SK-N-SH treated with all-trans-retinoic acid at 6 μM for 48 hours (cell line): Measurements from ENCODE around the gene CDCA8.

Experiments used
- ATAC-seq: fragments of 200-7000 bp; cut with Tn5 transposase; 3 replicates; pipeline ENCODE4 v1.9.1; 2020; ENCODE audit warnings: mild to moderate bottlenecking, moderate library complexity
- BACH2 ChIP-seq: fragments of 250-450 bp; sonication (Bioruptor Pico); IDR thresholded peaks from 2 replicates; pipeline ENCODE4 v1.9.0; 2021; ENCODE audit warnings: mild to moderate bottlenecking, borderline replicate concordance
- CREB5 ChIP-seq: fragments of 250-450 bp; sonication (Bioruptor Pico); IDR thresholded peaks from 2 replicates; pipeline ENCODE4 v1.5.1; 2020; ENCODE audit warnings: low read depth, mild to moderate bottlenecking, moderate library complexity
- CSDC2 ChIP-seq: fragments of 250-450 bp; sonication (Bioruptor Pico); IDR thresholded peaks from 2 replicates; pipeline ENCODE4 v1.5.0; 2020; ENCODE audit warnings: mild to moderate bottlenecking, moderate library complexity
- CSRNP3 ChIP-seq: fragments of 250-450 bp; sonication (Bioruptor Pico); IDR thresholded peaks from 2 replicates; pipeline ENCODE4 v1.5.1; 2021; ENCODE audit warnings: mild to moderate bottlenecking, moderate library complexity
- ESRRG ChIP-seq: fragments of 250-450 bp; sonication (Bioruptor Pico); IDR thresholded peaks from 2 replicates; pipeline ENCODE4 v1.6.1; 2021; ENCODE audit warnings: mild to moderate bottlenecking
- GLIS3 ChIP-seq: fragments of 250-450 bp; sonication (Bioruptor Pico); IDR thresholded peaks from 2 replicates; pipeline ENCODE4 v1.5.0; 2020; ENCODE audit warnings: mild to moderate bottlenecking, moderate library complexity
- ISL1 ChIP-seq: fragments of 250-450 bp; sonication (Bioruptor Pico); IDR thresholded peaks from 2 replicates; pipeline ENCODE4 v2.1.2; 2022; ENCODE audit warnings: mild to moderate bottlenecking, moderate library complexity
- OSR1 ChIP-seq: fragments of 250-450 bp; sonication (Bioruptor Pico); IDR thresholded peaks from 2 replicates; pipeline ENCODE4 v1.8.0; 2022; ENCODE audit warnings: moderate library complexity, mild to moderate bottlenecking, inconsistent platforms
- PATZ1 ChIP-seq: fragments of 250-450 bp; sonication (Bioruptor Pico); IDR thresholded peaks from 2 replicates; pipeline ENCODE4 v1.8.0; 2020; ENCODE audit warnings: mild to moderate bottlenecking, moderate library complexity, borderline replicate concordance
- POU6F1 ChIP-seq: fragments of 250-450 bp; sonication (Bioruptor Pico); IDR thresholded peaks from 2 replicates; pipeline ENCODE4 v1.8.0; 2021; ENCODE audit warnings: low read depth, mild to moderate bottlenecking, moderate library complexity, borderline replicate concordance
- PPARA ChIP-seq: fragments of 250-450 bp; sonication (Bioruptor Pico); IDR thresholded peaks from 2 replicates; pipeline ENCODE4 v1.5.0; 2020; ENCODE audit warnings: mild to moderate bottlenecking, borderline replicate concordance
- RARB ChIP-seq: fragments of 250-450 bp; sonication (Bioruptor Pico); IDR thresholded peaks from 2 replicates; pipeline ENCODE4 v1.8.0; 2021; ENCODE audit warnings: mild to moderate bottlenecking, moderate library complexity
- SNAI2 ChIP-seq: fragments of 250-450 bp; sonication (Bioruptor Pico); IDR thresholded peaks from 2 replicates; pipeline ENCODE4 v1.5.0; 2020; ENCODE audit warnings: mild to moderate bottlenecking, moderate library complexity
- TOX ChIP-seq: fragments of 250-450 bp; sonication (Bioruptor Pico); IDR thresholded peaks from 2 replicates; pipeline ENCODE4 v1.8.0; 2021; ENCODE audit warnings: mild to moderate bottlenecking, moderate library complexity, borderline replicate concordance
- TSHZ2 ChIP-seq: fragments of 250-450 bp; sonication (Bioruptor Pico); IDR thresholded peaks from 2 replicates; pipeline ENCODE4 v1.5.0; 2020; ENCODE audit warnings: mild to moderate bottlenecking, moderate library complexity
- ZC3H10 ChIP-seq: fragments of 250-450 bp; sonication (Bioruptor Pico); IDR thresholded peaks from 2 replicates; pipeline ENCODE4 v1.5.1; 2021; ENCODE audit warnings: mild to moderate bottlenecking, moderate library complexity
- ZFP3 ChIP-seq: fragments of 250-450 bp; sonication (Bioruptor Pico); IDR thresholded peaks from 2 replicates; pipeline ENCODE4 v1.5.0; 2020; ENCODE audit warnings: mild to moderate bottlenecking, moderate library complexity
- ZFP30 ChIP-seq: fragments of 450-650 bp; formaldehyde crosslinking; IDR thresholded peaks from 2 replicates; pipeline ENCODE4 v1.5.0; 2022; ENCODE audit warnings: mild to moderate bottlenecking, moderate library complexity
- ZNF565 ChIP-seq: fragments of 450-650 bp; formaldehyde crosslinking; conservative IDR thresholded peaks from 2 replicates; pipeline ENCODE4 v1.5.0; 2020; ENCODE audit warnings: low read depth, mild to moderate bottlenecking, moderate library complexity
- ZNF8 ChIP-seq: fragments of 450-650 bp; formaldehyde crosslinking; IDR thresholded peaks from 2 replicates; pipeline ENCODE4 v1.5.0; 2020; ENCODE audit warnings: mild to moderate bottlenecking, moderate library complexity

The CDCA8 gene

GRCh38 chr1:37673920-37674319 lies 18.4 kb upstream of the CDCA8 start:
- no peak for ATAC-seq
- TF ChIP-seq POU6F1 (CRISPR knock-in tag) = no peak
- no peak for TF ChIP-seq ZNF8 (CRISPR knock-in tag)
- no peak for TF ChIP-seq PPARA (CRISPR knock-in tag)

GRCh38 chr1:37676281-37677142 lies 15.8 kb upstream of the CDCA8 start:
- TF ChIP-seq BACH2 (CRISPR knock-in tag) = no peak
- TF ChIP-seq TSHZ2 (CRISPR knock-in tag) = no peak
- no peak for TF ChIP-seq ZNF565 (CRISPR knock-in tag)
- TF ChIP-seq SNAI2 (CRISPR knock-in tag) = no peak
- no peak for TF ChIP-seq CSRNP3 (CRISPR knock-in tag)
- TF ChIP-seq PATZ1 = no peak
- no peak for TF ChIP-seq TOX (CRISPR knock-in tag)
- TF ChIP-seq OSR1 (CRISPR knock-in tag) = no peak
- no peak for TF ChIP-seq ZNF8 (CRISPR knock-in tag)
- no peak for TF ChIP-seq GLIS3 (CRISPR knock-in tag)
- no peak for TF ChIP-seq POU6F1 (CRISPR knock-in tag)
- no peak for TF ChIP-seq CREB5 (CRISPR knock-in tag)
- TF ChIP-seq RARB (CRISPR knock-in tag) = no peak
- no peak for TF ChIP-seq ZC3H10 (CRISPR knock-in tag)
- TF ChIP-seq ISL1 (CRISPR knock-in tag) = no peak
- TF ChIP-seq ZFP3 = no peak
- no peak for TF ChIP-seq CSDC2 (CRISPR knock-in tag)
- TF ChIP-seq ESRRG (CRISPR knock-in tag) = no peak
- no peak for TF ChIP-seq ZFP30 (CRISPR knock-in tag)
- ATAC-seq = no peak
